GM12878 (cell line): ENCODE data around the gene BTNL9. TPM values are rescaled to one million over a fixed set of nuclear protein-coding genes. Genes with fewer than 3 reads are reported as not detected.

Source experiments
- ATAC-seq: fragments of 200-7000 bp; cut with Tn5 transposase; 3 replicates; pipeline ENCODE4 v1.9.1; 2020; ENCODE audit warnings: mild to moderate bottlenecking, moderate library complexity
- BruUV-seq: library from RNA; stranded (reverse); fragments of 400-500 nt; replicated peaks from 2 replicates; lab custom pipeline; 2021; lab: Mats Ljungman, UMichigan
- CTCF ChIA-PET: fragments of 300-600 bp; sonication (Branson Sonifier 250); formaldehyde crosslinking; extraction: SDS; loops from one replicate; lab custom pipeline; 2021; ENCODE audit warnings: inconsistent platforms; lab: Yijun Ruan, JAX
- POLR2A ChIA-PET: fragments of 350-600 bp; formaldehyde crosslinking; extraction: SDS; loops from one replicate; lab custom pipeline; 2021; ENCODE audit warnings: inconsistent platforms; lab: Charles Lee
- RAD21 ChIA-PET: fragments of 300-600 bp; sonication (Branson Sonifier 250); formaldehyde crosslinking; loops from one replicate; lab custom pipeline; 2023; ENCODE audit warnings: antibody characterized with exemption; ENCODE audit not compliant: unreplicated experiment; lab: Charles Lee
- SMC1A ChIA-PET: fragments of 300-600 bp; sonication (Branson Sonifier 250); formaldehyde crosslinking; loops from one replicate; lab custom pipeline; 2023; ENCODE audit not compliant: unreplicated experiment, uncharacterized antibody; lab: Charles Lee
- DNase-seq: peaks from one replicate; pipeline ENCODE4 v3.0.0-alpha.2; 2011; ENCODE audit warnings: low read depth, low spot score
- FAIRE-seq: peaks from 3 replicates; lab custom pipeline; 2011; peaks lifted over from hg19 to GRCh38; lab: Jason Lieb, UNC
- H2AFZ ChIP-seq: 2 replicates; pipeline ENCODE4 v1.6.0; 2011; ENCODE audit warnings: low read depth, low read length, control low read depth; ENCODE audit not compliant: control insufficient read depth
- H3K27ac ChIP-seq: 2 replicates; pipeline ENCODE4 v1.5.1; 2011; ENCODE audit warnings: control low read depth; ENCODE audit not compliant: control insufficient read depth, insufficient read depth
- H3K27me3 ChIP-seq, 2 experiments: replicated peaks in 1 of 2; 2 replicates each; pipeline versions ENCODE4 v1.6.0 to v1.6.1; 2011; ENCODE audit warnings: low read length in 1 of 2; ENCODE audit not compliant: control insufficient read depth in 2 of 2, insufficient read depth in 2 of 2
- H3K36me3 ChIP-seq, 2 experiments: 2 replicates each; pipeline ENCODE4 v1.5.1; 2011; ENCODE audit warnings: low read length in 1 of 2; ENCODE audit not compliant: control insufficient read depth in 2 of 2, insufficient read depth in 2 of 2
- H3K4me1 ChIP-seq: 2 replicates; pipeline ENCODE4 v1.6.1; 2011; ENCODE audit warnings: mild to moderate bottlenecking, low read length, moderate library complexity, mixed read lengths; ENCODE audit not compliant: control insufficient read depth, insufficient read depth
- H3K4me2 ChIP-seq: 2 replicates; pipeline ENCODE4 v1.6.0; 2011; ENCODE audit warnings: control low read depth; ENCODE audit not compliant: control insufficient read depth, insufficient read depth
- H3K4me3 ChIP-seq: fragments of 200-600 bp; sonication (generic); 2 replicates; pipeline ENCODE4 v1.5.1; 2016
- H3K79me2 ChIP-seq: 2 replicates; pipeline ENCODE4 v1.6.0; 2011; ENCODE audit warnings: low read length; ENCODE audit not compliant: control insufficient read depth, insufficient read depth
- H3K9ac ChIP-seq: 2 replicates; pipeline ENCODE4 v1.8.0; 2011; ENCODE audit warnings: low read length, control low read depth, mixed read lengths; ENCODE audit not compliant: control insufficient read depth, insufficient read depth
- H3K9me3 ChIP-seq: replicated peaks from 3 replicates; pipeline ENCODE4 v1.5.1; 2011; ENCODE audit warnings: mild to moderate bottlenecking, low read length; ENCODE audit not compliant: control insufficient read depth, insufficient read depth
- H4K20me1 ChIP-seq: 2 replicates; pipeline ENCODE4 v1.6.0; 2011; ENCODE audit not compliant: control insufficient read depth, insufficient read depth
- E2F8 ChIP-seq: fragments of 450-650 bp; IDR thresholded peaks from 2 replicates; pipeline ENCODE4 v1.6.1; 2018; ENCODE audit warnings: mild to moderate bottlenecking, low read depth, moderate library complexity; ENCODE audit not compliant: partially characterized antibody
- EP300 ChIP-seq, 2 experiments: fragments of 150-350 bp in 1 of 2; IDR thresholded peaks; 2 replicates each; pipeline ENCODE4 v1.6.1; 2011 to 2012; ENCODE audit warnings: low read depth in 2 of 2, low read length in 2 of 2, borderline replicate concordance in 1 of 2, improper control_type of control experiment in 1 of 2, inconsistent platforms in 1 of 2; ENCODE audit not compliant: control insufficient read depth in 1 of 2
- FOS ChIP-seq: IDR thresholded peaks from 3 replicates; pipeline ENCODE4 v1.6.1; 2011; ENCODE audit warnings: borderline replicate concordance; ENCODE audit not compliant: insufficient read length; ENCODE audit errors: extremely low read depth
- PBX3 ChIP-seq: IDR thresholded peaks from 2 replicates; pipeline ENCODE4 v1.6.1; 2011; ENCODE audit warnings: mild to moderate bottlenecking, low read depth, low read length, moderate library complexity; ENCODE audit not compliant: insufficient replicate concordance
- POLR2AphosphoS5 ChIP-seq: IDR thresholded peaks from 2 replicates; pipeline ENCODE4 v1.6.1; 2011; ENCODE audit warnings: mild to moderate bottlenecking, low read length, inconsistent platforms
- PRDM15 ChIP-seq: fragments of 450-650 bp; formaldehyde crosslinking; IDR thresholded peaks from 2 replicates; pipeline ENCODE4 v1.4.0; 2020; ENCODE audit warnings: mild to moderate bottlenecking, moderate library complexity
- SRF ChIP-seq, 2 experiments: IDR thresholded peaks; 2 replicates each; pipeline ENCODE4 v1.6.1; 2011; ENCODE audit warnings: low read depth in 2 of 2, low read length in 2 of 2, mild to moderate bottlenecking in 1 of 2, moderate library complexity in 1 of 2
- ZNF592 ChIP-seq: fragments of 450-650 bp; IDR thresholded peaks from 2 replicates; pipeline ENCODE4 v1.6.1; 2017; ENCODE audit warnings: mild to moderate bottlenecking, moderate library complexity
- WGBS: methylation state at CpG from one replicate; pipeline ENCODE4 v1.1.6; 2016; ENCODE audit warnings: low lambda C conversion rate; ENCODE audit not compliant: insufficient replicate concordance, insufficient coverage; ENCODE audit errors: missing lambda C conversion rate; 5-methylcytosine and 5-hydroxymethylcytosine counted together
- in situ Hi-C: fragments of 300-500 bp; cut with MboI; formaldehyde crosslinking; loops from 9 replicates; pipeline ENCODE4 v1.14.3; 2018; ENCODE audit warnings: mixed read lengths
- intact Hi-C: fragments of 100-400 bp; cut with micrococcal nuclease; formaldehyde crosslinking; loops from one replicate; pipeline ENCODE4 v1.14.2; 2022; ENCODE audit not compliant: unreplicated experiment
- polyA plus RNA-seq, 11 experiments: library from polyadenylated mRNA; depleted of rRNA in 4 of 11; unstranded in 6 of 11; stranded (reverse) in 5 of 11; fragments of >200 nt; fragmentation: Nextera tagmentation in 4 of 11; fragmentation: Illumina TruSeq in 1 of 11; extraction: Ambion mirVana in 4 of 11; extraction: Trizol in 1 of 11; gene quantifications; 1 replicate in 1 of 11; 2 replicates in 10 of 11; pipeline versions ENCODE4 v1.2.1 to v1.2.3, GENCODE V29; 2011 to 2016; ENCODE audit warnings: inconsistent platforms in 2 of 11, missing spikeins in 2 of 11, low read depth in 1 of 11
- total RNA-seq, 4 experiments: library from RNA; depleted of rRNA in 3 of 4; stranded (reverse); fragments of >200 nt in 3 of 4; fragmentation: Illumina TruSeq in 1 of 4; extraction: Trizol in 1 of 4; gene quantifications; 2 replicates each; pipeline versions ENCODE4 v1.2.1 to v1.2.3, GENCODE V29; 2013 to 2021

Gene BTNL9
- total and polyA plus RNA-seq, 10 of the 15 experiments (the other 5 are each of a cell fraction or from before 2014, with no cell fraction given), result 0.01 to 16.5 (median 0.06) TPM; not detected in 5

GRCh38 chr5:181054871-181055459 is 14.9 kb downstream of the BTNL9 start:
- FAIRE-seq, result no peak
- H3K79me2 ChIP-seq, result no peaks in the 10 kb centered on the region
- BruUV-seq, result TSS peak; percentile 73
- H3K9me3 ChIP-seq, result no peaks in the 10 kb centered on the region; the same call in 2 of the 3 replicates
- no peak for DNase-seq
- no peak overlapping the region for H3K4me3 ChIP-seq
- H3K27me3 ChIP-seq, result peaks cover 8 to 10% of the 10 kb centered on the region in 2 experiments
- in situ Hi-C loops (no loop called here), intact Hi-C loops (loop anchor here (5.0 to 10.0 kb wide), 2 partner anchors 100 to 188 kb away; no protein-coding TSS in a partner anchor)
- peaks cover 12% of the 10 kb centered on the region for H3K4me1 ChIP-seq
- ChIA-PET CTCF (interaction anchor here (0.8 to 2.1 kb wide), 7 partner anchors 10 to 271 kb away, joined by 3 to 6 read pairs (median 3); no protein-coding TSS in a partner anchor), RAD21 (interaction anchor here (0.9 to 1.9 kb wide), 3 partner anchors 95 to 186 kb away, joined by 3 to 4 read pairs (median 4); no protein-coding TSS in a partner anchor), POLR2A (interaction anchor here (0.7 to 1.4 kb wide), 3 partner anchors 9 to 195 kb away, joined by 3 to 5 read pairs (median 3); no protein-coding TSS in a partner anchor), SMC1A (interaction anchor here (0.9 to 2.4 kb wide), 6 partner anchors 12 to 186 kb away, joined by 3 to 8 read pairs (median 4); no protein-coding TSS in a partner anchor)
- H3K27ac ChIP-seq, result no peak overlapping the region
- 97% methylated on average over 7 of the region's 7 CpGs for WGBS
- H3K4me2 ChIP-seq, result no peak overlapping the region
- no peak for ATAC-seq
- no peak overlapping the region for H3K9ac ChIP-seq
- H4K20me1 ChIP-seq, result no peaks in the 10 kb centered on the region
- H3K36me3 ChIP-seq, result no peaks in the 10 kb centered on the region
- no peak overlapping the region for H2AFZ ChIP-seq
- no peak for TF ChIP-seq PBX3
- no peak for TF ChIP-seq SRF (IDR thresholded peaks at IDR 0.05; ENCODE audit: low read depth in 2 of 2, low read length in 2 of 2)
- TF ChIP-seq FOS, result no peak
- TF ChIP-seq POLR2AphosphoS5, result no peak
- TF ChIP-seq ZNF592, result no peak
- TF ChIP-seq PRDM15 (CRISPR knock-in tag), result no peak
- no peak for TF ChIP-seq EP300 (IDR thresholded peaks at IDR 0.05; ENCODE audit: borderline replicate concordance in 1 of 2, control insufficient read depth in 1 of 2, low read depth in 2 of 2, low read length in 2 of 2)
- no peak for TF ChIP-seq E2F8
